Spleen (tissue), 11 donors: ENCODE measurements around the gene ARID5B. TPM values are rescaled to one million over a fixed set of nuclear protein-coding genes. Genes with fewer than 3 reads are reported as not detected.
A peak's percentile ranks its signal among the peaks of the same experiment; 100 is the strongest.

Experiments
- DNase-seq: peaks from one replicate; pipeline ENCODE4 v3.0.0-alpha.2; 2020
- H3K27ac ChIP-seq, 8 donors: fragments of 200-600 bp; sonication (generic) in 7 of 8; 1 replicate in 4 of 8; 2 replicates in 4 of 8; pipeline versions ENCODE4 v1.5.0 to v1.8.0; 2016 to 2021; ENCODE audit warnings: inconsistent platforms in 4 of 8, mild to moderate bottlenecking in 4 of 8, moderate library complexity in 1 of 8
- H3K27me3 ChIP-seq, 7 donors: fragments of 200-600 bp; sonication (generic) in 6 of 7; replicated peaks in 1 of 7; 1 replicate in 4 of 7; 2 replicates in 3 of 7; pipeline versions ENCODE4 v1.5.0 to v1.8.0; 2016 to 2021; ENCODE audit warnings: inconsistent platforms in 3 of 7, mild to moderate bottlenecking in 1 of 7
- H3K36me3 ChIP-seq, 6 donors: fragments of 200-600 bp; sonication (generic) in 5 of 6; 1 replicate in 4 of 6; 2 replicates in 2 of 6; pipeline versions ENCODE4 v1.5.0 to v1.8.0; 2016 to 2021; ENCODE audit warnings: inconsistent platforms in 2 of 6
- H3K4me1 ChIP-seq, 6 donors: fragments of 200-600 bp; sonication (generic) in 5 of 6; 1 replicate in 3 of 6; 2 replicates in 3 of 6; pipeline versions ENCODE4 v1.5.0 to v1.8.0; 2016 to 2021; ENCODE audit warnings: inconsistent platforms in 3 of 6
- H3K4me3 ChIP-seq, 8 donors: fragments of 200-600 bp; sonication (generic) in 7 of 8; 1 replicate in 4 of 8; 2 replicates in 4 of 8; pipeline versions ENCODE4 v1.5.0 to v1.8.0; 2016 to 2021; ENCODE audit warnings: inconsistent platforms in 4 of 8, mild to moderate bottlenecking in 4 of 8, moderate library complexity in 2 of 8
- H3K9me3 ChIP-seq, 8 donors: fragments of 200-600 bp; sonication (generic) in 7 of 8; 1 replicate in 4 of 8; 2 replicates in 4 of 8; pipeline versions ENCODE4 v1.5.0 to v1.8.0; 2016 to 2021; ENCODE audit warnings: inconsistent platforms in 4 of 8
- POLR2A ChIP-seq, 3 donors: fragments of 450-650 bp; IDR thresholded peaks; one replicate each; pipeline ENCODE4 v1.5.1; 2017; ENCODE audit warnings: antibody characterized with exemption in 3 of 3, mild to moderate bottlenecking in 1 of 3
- POLR2AphosphoS5 ChIP-seq, 3 donors: sonication (generic); formaldehyde crosslinking; IDR thresholded peaks; one replicate each; pipeline ENCODE4 v1.5.1; 2017; ENCODE audit warnings: antibody characterized with exemption in 3 of 3
- WGBS, 5 donors: extraction: QIAGEN DNeasy Blood & Tissue Kit in 3 of 5; methylation state at CpG; one replicate each; pipeline versions ENCODE4 v1.1.5 to v1.1.7; 2013 to 2018; 5-methylcytosine and 5-hydroxymethylcytosine counted together
- intact Hi-C: fragments of 100-400 bp; cut with DNase I; formaldehyde crosslinking; loops from one replicate; pipeline ENCODE4 v1.15.0; 2023; ENCODE audit warnings: low total_unique reads
- polyA plus RNA-seq, 3 donors: library from polyadenylated mRNA; stranded (reverse); fragments of 200-250 nt; gene quantifications; one replicate each; pipeline ENCODE4 v1.2.1, GENCODE V29; 2013
- total RNA-seq, 7 donors: library from RNA; depleted of rRNA in 3 of 7; stranded (reverse); fragments of >200 nt in 3 of 7; fragmentation: NEBNext Ultra II Directional in 4 of 7; extraction: Animal tissue kit (Norgen Biotek cat#: 25700) in 4 of 7; gene quantifications; one replicate each; pipeline versions ENCODE4 v1.1.0 to v1.2.1, GENCODE V29; 2016 to 2021
- TF ChIP-seq, protein P1 (sequence below), 11 experiments: fragments of 200-600 bp in 7 of 11; fragments of 450-650 bp in 4 of 11; sonication (generic) in 4 of 11; IDR thresholded peaks in 8 of 11; conservative IDR thresholded peaks in 3 of 11; 1 replicate in 7 of 11; 2 replicates in 4 of 11; pipeline versions ENCODE4 v1.4.0 to v1.8.0; 2016 to 2021; ENCODE audit warnings: antibody characterized with exemption in 11 of 11, inconsistent platforms in 4 of 11, mild to moderate bottlenecking in 1 of 11
- donor health status: healthy with polysubstance abuse.
- donor health status: DM: no; HTN: no; CAD: no; lungs with moderate emphysema.
- donor health status: DM: no; HTN: no; CAD: no.
- donor health status: Bipolar disorder and iron deficiency.
- donor health status: healthy.
- donor health status: DM: no; HTN: no; CAD: no.
- donor health status: DM: yes; HTN: yes; CAD: no.

Gene ARID5B
- total and polyA plus RNA-seq, 10 donors, result 5.6 to 70.7 (median 46.2) TPM

DNA sequence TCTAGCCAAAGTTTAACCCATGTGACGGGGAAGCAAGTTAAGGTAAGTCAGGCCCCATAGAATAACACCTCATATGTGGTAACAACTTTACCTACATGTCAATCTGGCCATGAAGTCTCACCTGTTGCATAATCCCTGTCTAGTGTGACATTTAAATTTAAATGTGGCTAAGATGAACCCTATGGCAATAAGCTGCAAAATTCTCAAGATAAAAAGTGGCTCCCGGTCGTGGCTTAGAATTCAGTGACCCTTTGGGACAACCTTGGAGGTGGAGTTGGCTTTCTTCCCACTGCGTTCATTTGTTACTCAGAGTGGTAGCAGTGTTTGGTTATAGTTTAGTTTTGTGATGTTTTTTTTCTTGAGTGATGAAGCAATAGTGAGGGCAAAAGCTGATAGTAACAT, 90.6 kb downstream of the ARID5B start:
- peak overlapping the region; percentile 65 to 92 (median 85) for H3K27ac ChIP-seq
- no peak for DNase-seq
- WGBS, 5 donors, result 65 to 75% (median 68%) methylated on average over 4 of the region's 4 CpGs
- H3K4me1 ChIP-seq, result peaks cover 31 to 87% (median 56%) of the 10 kb centered on the region in 6 donors
- TF ChIP-seq, protein P1, sequence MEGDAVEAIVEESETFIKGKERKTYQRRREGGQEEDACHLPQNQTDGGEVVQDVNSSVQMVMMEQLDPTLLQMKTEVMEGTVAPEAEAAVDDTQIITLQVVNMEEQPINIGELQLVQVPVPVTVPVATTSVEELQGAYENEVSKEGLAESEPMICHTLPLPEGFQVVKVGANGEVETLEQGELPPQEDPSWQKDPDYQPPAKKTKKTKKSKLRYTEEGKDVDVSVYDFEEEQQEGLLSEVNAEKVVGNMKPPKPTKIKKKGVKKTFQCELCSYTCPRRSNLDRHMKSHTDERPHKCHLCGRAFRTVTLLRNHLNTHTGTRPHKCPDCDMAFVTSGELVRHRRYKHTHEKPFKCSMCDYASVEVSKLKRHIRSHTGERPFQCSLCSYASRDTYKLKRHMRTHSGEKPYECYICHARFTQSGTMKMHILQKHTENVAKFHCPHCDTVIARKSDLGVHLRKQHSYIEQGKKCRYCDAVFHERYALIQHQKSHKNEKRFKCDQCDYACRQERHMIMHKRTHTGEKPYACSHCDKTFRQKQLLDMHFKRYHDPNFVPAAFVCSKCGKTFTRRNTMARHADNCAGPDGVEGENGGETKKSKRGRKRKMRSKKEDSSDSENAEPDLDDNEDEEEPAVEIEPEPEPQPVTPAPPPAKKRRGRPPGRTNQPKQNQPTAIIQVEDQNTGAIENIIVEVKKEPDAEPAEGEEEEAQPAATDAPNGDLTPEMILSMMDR (IDR thresholded peaks at IDR 0.05 in 8 of 11, conservative IDR thresholded peaks at IDR 0.05 in 3 of 11), result no peak
- TF ChIP-seq POLR2AphosphoS5 (IDR thresholded peaks at IDR 0.05), result no peak
- TF ChIP-seq POLR2A (IDR thresholded peaks at IDR 0.05), result no peak
- no peaks in the 10 kb centered on the region for H3K27me3 ChIP-seq
- peak overlapping the region in 1 of 8 donors; percentile 62 for H3K4me3 ChIP-seq
- H3K9me3 ChIP-seq, result no peaks in the 10 kb centered on the region
- H3K36me3 ChIP-seq, result no peaks in the 10 kb centered on the region
- intact Hi-C loops, result no loop called here

DNA sequence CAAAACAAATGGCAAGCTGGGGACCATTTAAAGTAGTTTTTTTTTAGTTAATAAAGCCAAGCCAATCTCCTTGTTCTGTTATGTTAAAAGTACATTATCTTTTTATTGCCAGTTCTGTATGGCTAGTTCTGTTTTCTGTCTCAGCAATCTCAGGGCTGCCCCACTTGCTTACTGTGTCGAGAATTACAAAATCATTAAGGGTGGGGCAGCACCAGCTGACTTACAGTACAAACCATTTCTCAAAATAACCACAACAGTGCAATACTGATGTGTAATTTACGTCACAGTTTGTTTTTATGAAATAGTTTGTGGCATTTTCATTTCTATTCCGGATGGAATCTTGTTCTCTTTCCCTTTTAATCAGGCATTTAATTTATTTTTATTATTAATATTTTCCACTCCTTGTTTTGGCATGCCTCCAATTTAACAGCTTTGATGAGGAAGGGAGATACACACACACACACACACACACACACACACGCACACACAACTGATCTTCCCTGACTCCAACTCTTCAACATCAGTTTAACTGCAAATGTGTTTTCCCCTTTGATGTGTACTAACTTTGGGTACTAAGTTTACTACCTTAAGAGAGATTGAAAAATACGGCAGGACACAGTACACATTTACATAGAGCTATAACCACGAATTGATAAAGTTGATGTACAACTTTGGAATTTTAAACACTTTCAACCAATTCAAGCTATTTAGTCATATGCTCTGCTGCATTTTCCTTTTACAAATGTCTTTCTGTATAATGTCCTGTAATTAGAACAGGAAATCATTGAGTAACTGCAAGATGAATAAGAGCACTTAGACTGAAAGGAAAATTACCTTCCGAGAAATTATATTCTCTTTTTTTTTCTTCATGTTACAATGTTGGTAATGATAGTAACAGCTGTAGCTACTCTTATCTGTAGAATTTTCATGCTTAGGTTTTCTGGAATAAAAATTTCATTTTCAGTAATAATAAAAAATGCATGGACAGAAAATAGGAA, 91.5 kb downstream of the ARID5B start:
- TF ChIP-seq POLR2A (IDR thresholded peaks at IDR 0.05) (no peak), POLR2AphosphoS5 (IDR thresholded peaks at IDR 0.05) (peak in 1 of 3 donors; percentile 83)
- TF ChIP-seq, protein P1 (IDR thresholded peaks at IDR 0.05 in 8 of 11, conservative IDR thresholded peaks at IDR 0.05 in 3 of 11), result no peak
- DNase-seq, result no peak
- Histone ChIP-seq H3K9me3 (no peaks in the 10 kb centered on the region), H3K27me3 (no peaks in the 10 kb centered on the region), H3K4me3 (peak overlapping the region in 3 of 8 donors; percentile 2 to 62 (median 18)), H3K27ac (peak overlapping the region; percentile 65 to 92 (median 85)), H3K4me1 (peaks cover 26 to 82% (median 47%) of the 10 kb centered on the region in 6 donors), H3K36me3 (peaks cover 0 to 6% (median 0%) of the 10 kb centered on the region in 6 donors)
- intact Hi-C loops, result no loop called here
- 14 to 26% (median 16%) methylated on average over 7 of the region's 7 CpGs for WGBS, 5 donors

DNA sequence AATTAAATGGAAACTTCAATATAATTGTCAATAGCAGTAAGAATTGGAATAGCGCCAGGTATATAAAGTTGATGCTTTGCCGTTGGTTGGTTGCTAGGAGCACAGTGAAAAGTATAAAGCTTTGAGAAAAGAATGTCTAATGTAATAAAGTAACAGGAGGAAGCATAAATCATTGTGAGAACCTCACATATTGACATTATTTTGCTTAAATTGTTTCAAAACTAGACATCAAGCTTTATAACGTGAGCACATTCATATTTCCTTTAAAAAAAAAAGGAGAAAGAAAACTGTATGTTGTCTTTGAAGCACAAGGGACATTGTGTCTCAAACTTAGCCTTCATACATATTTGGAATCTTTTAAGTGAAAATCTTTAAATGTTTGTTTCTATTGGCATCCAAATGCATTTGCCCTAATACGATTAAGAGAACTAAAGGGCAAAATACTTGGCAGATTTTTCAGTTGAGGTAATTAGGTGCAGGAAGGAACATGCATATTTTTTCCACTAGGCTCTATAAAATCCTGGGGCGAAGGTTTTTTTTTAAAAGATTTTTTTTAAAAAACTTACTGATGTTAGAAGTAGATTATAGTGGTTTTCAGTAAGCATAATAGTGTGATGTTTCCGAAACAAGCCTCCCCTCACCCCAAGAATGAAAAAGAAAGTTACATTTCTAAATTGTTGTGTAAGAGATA, 92.4 kb downstream of the ARID5B start:
- H3K9me3 ChIP-seq, result no peaks in the 10 kb centered on the region
- peaks cover 20 to 82% (median 43%) of the 10 kb centered on the region in 6 donors for H3K4me1 ChIP-seq
- peak overlapping the region in 2 of 8 donors; percentile 18 to 62 for H3K4me3 ChIP-seq
- H3K27ac ChIP-seq, result peak overlapping the region; percentile 65 to 92 (median 85)
- H3K27me3 ChIP-seq, result no peaks in the 10 kb centered on the region
- DNase-seq, result no peak
- WGBS, 5 donors, result 51 to 60% (median 60%) methylated on average over 6 of the region's 6 CpGs
- intact Hi-C loops, result no loop called here
- TF ChIP-seq POLR2A (IDR thresholded peaks at IDR 0.05), result no peak
- no peak for TF ChIP-seq POLR2AphosphoS5 (IDR thresholded peaks at IDR 0.05)
- TF ChIP-seq, protein P1 (IDR thresholded peaks at IDR 0.05 in 8 of 11, conservative IDR thresholded peaks at IDR 0.05 in 3 of 11), result no peak
- peaks cover 0 to 10% (median 0%) of the 10 kb centered on the region in 6 donors for H3K36me3 ChIP-seq
